Lung (tissue), 12 donors: ENCODE results near the gene GAREM2. TPM values are rescaled to one million over a fixed set of nuclear protein-coding genes. Genes with fewer than 3 reads are reported as not detected.

Experiments
- ATAC-seq: fragments of 200-7000 bp; cut with Tn5 transposase; one replicate; pipeline ENCODE4 v1.9.1; 2020; ENCODE audit warnings: moderate number of reproducible peaks; ENCODE audit not compliant: insufficient read depth, low FRiP score
- DNase-seq, 3 donors: peaks; one replicate each; pipeline ENCODE4 v3.0.0-alpha.2; 2013 to 2017
- H3K27ac ChIP-seq, 2 donors: one replicate each; pipeline ENCODE4 v1.5.1; 2013; ENCODE audit warnings: mild to moderate bottlenecking in 2 of 2, moderate library complexity in 2 of 2, control low read depth in 1 of 2, inconsistent platforms in 1 of 2, low read depth in 1 of 2, low read length in 1 of 2
- H3K27me3 ChIP-seq, 3 donors: one replicate each; pipeline ENCODE4 v1.5.1; 2013; ENCODE audit warnings: low read length in 2 of 3; ENCODE audit not compliant: control insufficient read depth in 3 of 3, insufficient read depth in 3 of 3
- H3K36me3 ChIP-seq, 4 donors: one replicate each; pipeline ENCODE4 v1.5.1; 2013; ENCODE audit warnings: low read length in 4 of 4, mild to moderate bottlenecking in 1 of 4, moderate library complexity in 1 of 4; ENCODE audit not compliant: control insufficient read depth in 4 of 4, insufficient read depth in 4 of 4
- H3K4me1 ChIP-seq, 5 donors: one replicate each; pipeline ENCODE4 v1.5.1; 2013; ENCODE audit warnings: low read length in 5 of 5, mild to moderate bottlenecking in 2 of 5, moderate library complexity in 1 of 5; ENCODE audit not compliant: control insufficient read depth in 5 of 5, insufficient read depth in 5 of 5
- H3K4me3 ChIP-seq: one replicate; pipeline ENCODE4 v1.5.1; 2013; ENCODE audit warnings: mild to moderate bottlenecking, control low read depth, moderate library complexity
- H3K9ac ChIP-seq, 2 donors: one replicate each; pipeline ENCODE4 v1.5.1; 2013; ENCODE audit warnings: low read length in 2 of 2, control low read depth in 1 of 2; ENCODE audit not compliant: insufficient read depth in 1 of 2
- H3K9me3 ChIP-seq, 4 donors: one replicate each; pipeline ENCODE4 v1.5.1; 2013; ENCODE audit warnings: low read length in 3 of 4, mild to moderate bottlenecking in 1 of 4, moderate library complexity in 1 of 4; ENCODE audit not compliant: control insufficient read depth in 4 of 4, insufficient read depth in 3 of 4
- CTCF ChIP-seq: IDR thresholded peaks from 2 replicates; pipeline ENCODE4 v1.5.1; 2012; ENCODE audit warnings: mild to moderate bottlenecking; ENCODE audit errors: control extremely low read depth, extremely low read depth
- WGBS, 2 donors: extraction: QIAGEN DNeasy Blood & Tissue Kit; methylation state at CpG; one replicate each; pipeline ENCODE4 v1.1.7; 2013; 5-methylcytosine and 5-hydroxymethylcytosine counted together
- polyA plus RNA-seq, 2 donors: library from polyadenylated mRNA; stranded (reverse); fragments of 200-250 nt; gene quantifications; one replicate each; pipeline ENCODE4 v1.2.1, GENCODE V29; 2013
- total RNA-seq, 2 donors: library from RNA; depleted of rRNA in 1 of 2; stranded (reverse); fragments of >200 nt in 1 of 2; gene quantifications; one replicate each; pipeline ENCODE4 v1.2.1, GENCODE V29; 2014 to 2021
- donor health status: control.
- donor health status: control.
- donor health status: Bipolar disorder and iron deficiency.
- donor health status: healthy.
- donor health status: DM: yes; HTN: yes; CAD: no.

Gene GAREM2
- total and polyA plus RNA-seq, 4 donors = 0.37 to 2.8 (median 1.3) TPM

DNA sequence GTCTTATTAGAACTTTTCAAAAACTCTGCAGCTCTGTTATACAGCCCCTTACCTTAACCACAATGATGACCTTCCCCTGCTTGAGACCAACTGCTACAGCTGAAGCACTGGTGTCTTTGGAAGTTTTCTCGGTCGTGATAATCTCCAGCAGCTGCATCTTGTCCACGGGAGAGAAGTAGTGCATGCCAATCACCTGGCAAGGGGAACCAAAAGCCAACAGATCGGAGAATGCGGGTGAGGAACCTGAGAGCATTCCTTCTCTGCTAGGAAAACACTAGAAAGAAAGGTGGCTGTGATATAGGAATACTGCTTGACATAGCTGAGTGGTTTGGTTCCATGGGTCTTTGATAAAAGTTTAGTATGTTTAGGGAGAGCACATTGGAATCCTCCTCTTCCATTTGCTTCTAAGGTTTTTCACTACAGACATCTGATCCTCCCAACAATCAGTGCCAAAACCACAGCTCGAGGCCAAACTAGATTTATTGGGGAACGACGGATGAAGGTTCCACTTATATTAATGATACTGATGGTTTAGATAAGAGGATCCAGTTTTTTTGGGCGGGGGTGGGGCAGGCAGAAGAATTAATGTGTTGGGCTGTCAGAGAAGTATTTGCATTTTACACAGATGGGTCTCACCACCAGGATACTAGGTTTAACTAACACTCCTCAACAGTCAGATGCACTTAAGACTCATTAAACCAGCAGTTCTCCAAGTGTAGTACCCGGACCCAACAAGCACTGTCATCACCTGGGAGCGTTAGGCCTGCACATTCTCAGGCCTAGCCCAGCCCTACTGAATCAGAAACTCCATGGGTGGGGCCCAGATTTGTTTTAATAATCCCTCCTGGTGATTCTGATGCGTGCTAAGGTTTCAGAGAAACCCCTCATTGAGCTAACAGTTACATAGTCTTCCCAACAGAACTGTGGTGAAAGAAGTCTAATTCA, 22.4 kb downstream of the GAREM2 start:
- 76 to 89% methylated on average over 12 of the region's 12 CpGs for WGBS, 2 donors
- H3K27me3 ChIP-seq = no peaks in the 10 kb centered on the region
- no peak overlapping the region for H3K9ac ChIP-seq
- no peak overlapping the region for H3K27ac ChIP-seq
- H3K4me3 ChIP-seq = no peak overlapping the region
- no peaks in the 10 kb centered on the region for H3K4me1 ChIP-seq
- TF ChIP-seq CTCF = no peak
- H3K9me3 ChIP-seq = no peaks in the 10 kb centered on the region
- peaks cover 57 to 67% (median 62%) of the 10 kb centered on the region in 4 donors for H3K36me3 ChIP-seq
- DNase-seq = no peak
- no peak for ATAC-seq

DNA sequence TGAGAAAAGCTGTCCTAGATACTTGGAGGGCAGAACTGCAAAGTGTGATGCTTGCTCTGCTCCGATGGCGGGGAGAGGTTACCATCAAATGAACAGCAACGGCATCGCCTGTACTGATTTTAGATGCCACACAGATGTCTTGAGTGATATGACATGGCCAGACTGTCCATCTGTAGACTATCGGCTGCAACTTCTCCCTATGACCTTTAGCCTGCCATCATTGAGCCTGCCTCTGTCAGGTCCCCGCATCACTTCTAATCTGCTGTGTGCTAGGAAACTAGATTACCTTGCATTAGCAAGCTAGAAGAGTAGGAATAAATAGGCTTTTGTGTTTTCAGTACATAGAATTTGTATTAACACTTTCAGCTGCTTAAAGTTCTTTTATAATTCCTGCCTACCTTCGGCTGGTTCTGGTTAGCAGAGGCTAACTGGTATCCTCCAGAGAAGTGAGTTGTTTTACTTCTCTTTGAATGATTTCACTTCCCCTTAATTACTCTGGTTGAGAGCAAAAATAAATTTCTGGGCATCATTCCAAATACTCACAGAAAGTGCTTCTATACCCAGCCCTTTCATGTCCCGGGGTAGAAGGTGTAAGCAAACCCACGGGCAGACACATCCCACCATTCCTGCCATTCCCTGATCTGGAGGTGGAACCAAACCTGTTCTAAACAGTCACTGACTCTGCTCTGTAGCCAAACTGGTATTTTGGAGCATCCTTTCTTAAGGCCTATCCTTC, 24.0 kb downstream of the GAREM2 start:
- H3K4me3 ChIP-seq = no peak overlapping the region
- ATAC-seq (peak; percentile 19), DNase-seq (peak in 1 of 3 donors; percentile 40)
- H3K4me1 ChIP-seq = no peaks in the 10 kb centered on the region
- TF ChIP-seq CTCF = no peak
- no peak overlapping the region for H3K9ac ChIP-seq
- WGBS, 2 donors = 75 to 80% methylated on average over 9 of the region's 9 CpGs
- no peaks in the 10 kb centered on the region for H3K27me3 ChIP-seq
- H3K36me3 ChIP-seq = peaks cover 55 to 75% (median 63%) of the 10 kb centered on the region in 4 donors
- no peaks in the 10 kb centered on the region for H3K9me3 ChIP-seq
- H3K27ac ChIP-seq = no peak overlapping the region

DNA sequence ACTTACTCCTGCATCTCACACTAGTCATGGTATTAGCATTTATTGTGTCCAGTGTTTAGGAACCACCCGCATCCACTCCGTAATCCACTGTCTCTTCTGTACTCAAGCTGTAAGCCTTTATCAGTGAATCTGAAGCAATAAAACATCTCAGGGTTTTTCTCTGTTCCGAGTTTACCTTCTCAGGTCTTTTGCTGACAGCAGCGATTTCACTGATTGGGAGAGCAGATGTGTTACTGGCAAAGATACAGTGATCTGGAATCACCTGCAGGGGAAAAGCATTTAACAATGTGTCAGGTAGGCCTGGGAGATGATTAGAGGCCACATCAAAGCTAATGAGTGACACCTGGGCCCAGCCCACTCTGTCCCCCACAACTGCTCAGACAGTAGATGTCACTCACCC, 24.6 kb downstream of the GAREM2 start:
- Histone ChIP-seq H3K27me3 (no peaks in the 10 kb centered on the region), H3K9me3 (no peaks in the 10 kb centered on the region), H3K9ac (no peak overlapping the region), H3K27ac (peak overlapping the region in 1 of 2 donors; percentile 15), H3K4me3 (no peak overlapping the region), H3K4me1 (no peaks in the 10 kb centered on the region), H3K36me3 (peaks cover 55 to 76% (median 61%) of the 10 kb centered on the region in 4 donors)
- ATAC-seq (no peak), DNase-seq (no peak)
- 96% methylated on average over 4 of the region's 4 CpGs for WGBS, 2 donors
- no peak for TF ChIP-seq CTCF
